Measurements from ENCODE around the gene DIPK2B. TPM values are rescaled to one million over a fixed set of nuclear protein-coding genes. Genes with fewer than 3 reads are reported as not detected.

The DIPK2B gene
- total RNA-seq, 4 donors from 2014 or later = 2.3 to 6.0 (median 3.5) TPM

DNA sequence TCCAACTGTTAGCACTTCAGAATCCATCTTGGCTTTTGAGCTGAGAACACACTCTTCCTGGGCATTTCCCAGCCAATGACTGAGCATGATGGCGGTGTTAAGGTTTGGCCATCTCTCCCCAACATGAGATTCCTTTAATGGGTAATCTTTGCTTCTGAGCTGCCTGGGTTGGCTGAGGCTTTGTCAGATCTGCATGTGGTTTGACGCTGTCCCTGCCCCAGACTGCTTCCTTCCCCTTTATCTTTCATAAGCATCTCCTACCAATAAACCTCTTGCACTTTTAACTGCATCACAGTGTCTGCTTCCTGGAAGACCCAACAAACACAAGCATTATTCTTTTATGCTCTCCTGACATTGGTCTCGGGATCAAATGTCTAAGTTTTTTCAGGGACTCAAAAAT is 31.5 kb upstream of the DIPK2B start:
- Histone ChIP-seq H3K9me3 (no peaks in the 10 kb centered on the region), H3K4me3 (no peak overlapping the region), H3K27ac (no peak overlapping the region), H3K4me1 (no peaks in the 10 kb centered on the region), H3K27me3 (no peaks in the 10 kb centered on the region), H3K36me3 (no peaks in the 10 kb centered on the region)
- TF ChIP-seq, protein P1, sequence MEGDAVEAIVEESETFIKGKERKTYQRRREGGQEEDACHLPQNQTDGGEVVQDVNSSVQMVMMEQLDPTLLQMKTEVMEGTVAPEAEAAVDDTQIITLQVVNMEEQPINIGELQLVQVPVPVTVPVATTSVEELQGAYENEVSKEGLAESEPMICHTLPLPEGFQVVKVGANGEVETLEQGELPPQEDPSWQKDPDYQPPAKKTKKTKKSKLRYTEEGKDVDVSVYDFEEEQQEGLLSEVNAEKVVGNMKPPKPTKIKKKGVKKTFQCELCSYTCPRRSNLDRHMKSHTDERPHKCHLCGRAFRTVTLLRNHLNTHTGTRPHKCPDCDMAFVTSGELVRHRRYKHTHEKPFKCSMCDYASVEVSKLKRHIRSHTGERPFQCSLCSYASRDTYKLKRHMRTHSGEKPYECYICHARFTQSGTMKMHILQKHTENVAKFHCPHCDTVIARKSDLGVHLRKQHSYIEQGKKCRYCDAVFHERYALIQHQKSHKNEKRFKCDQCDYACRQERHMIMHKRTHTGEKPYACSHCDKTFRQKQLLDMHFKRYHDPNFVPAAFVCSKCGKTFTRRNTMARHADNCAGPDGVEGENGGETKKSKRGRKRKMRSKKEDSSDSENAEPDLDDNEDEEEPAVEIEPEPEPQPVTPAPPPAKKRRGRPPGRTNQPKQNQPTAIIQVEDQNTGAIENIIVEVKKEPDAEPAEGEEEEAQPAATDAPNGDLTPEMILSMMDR (IDR thresholded peaks at IDR 0.05) = no peak
- TF ChIP-seq POLR2A (IDR thresholded peaks at IDR 0.05) (no peak), EP300 (IDR thresholded peaks at IDR 0.05; ENCODE audit: low read depth) (no peak), POLR2AphosphoS5 (IDR thresholded peaks at IDR 0.05) (no peak)
- 65 to 80% methylated on average over 1 to 3 of the region's 3 CpGs for WGBS, 2 donors (ENCODE audit: low coverage in 1 of 2)
- in situ Hi-C loops (cut with MboI; ENCODE audit: low pct_ligation_motif_present in 1 of 4, low pct_unique_long_range_greater_than_20kb in 1 of 4, low sequenced_read_pairs in 3 of 4) (no loop called here), intact Hi-C loops (cut with DNase I; ENCODE audit: low total_unique reads) (no loop called here)
- no peak for DNase-seq

DNA sequence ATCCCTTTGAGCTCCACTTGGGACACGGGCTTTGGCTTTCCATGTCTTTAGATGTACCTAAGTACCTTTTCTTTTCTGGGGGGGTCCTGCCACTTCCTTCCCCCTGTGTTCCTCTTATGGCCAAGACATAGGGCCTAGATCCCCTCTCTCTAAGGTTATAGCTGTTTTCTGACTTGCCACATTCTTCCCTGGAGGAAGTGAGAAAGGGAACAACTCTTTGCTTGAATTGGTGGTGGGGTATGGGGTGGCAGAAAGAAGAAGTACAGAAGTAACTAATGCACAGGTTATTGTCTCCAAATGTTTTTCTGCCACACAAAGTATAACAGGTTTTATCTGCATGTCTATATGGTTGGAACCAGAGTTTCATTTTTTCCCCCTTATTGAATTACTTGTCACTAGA is 29.7 kb upstream of the DIPK2B start:
- Histone ChIP-seq H3K9me3 (no peaks in the 10 kb centered on the region), H3K27me3 (no peaks in the 10 kb centered on the region), H3K27ac (no peak overlapping the region), H3K36me3 (no peaks in the 10 kb centered on the region), H3K4me1 (no peaks in the 10 kb centered on the region), H3K4me3 (no peak overlapping the region)
- DNase-seq = no peak
- 74% methylated on average over 1 of the region's 1 CpG; no CpG with 5 or more reads in 1 of the 2 donors for WGBS, 2 donors (ENCODE audit: low coverage in 1 of 2)
- TF ChIP-seq POLR2A (IDR thresholded peaks at IDR 0.05) (no peak), EP300 (IDR thresholded peaks at IDR 0.05; ENCODE audit: low read depth) (no peak), POLR2AphosphoS5 (IDR thresholded peaks at IDR 0.05) (no peak)
- TF ChIP-seq, protein P1 (IDR thresholded peaks at IDR 0.05) = no peak
- in situ Hi-C loops (cut with MboI; ENCODE audit: low pct_ligation_motif_present in 1 of 4, low pct_unique_long_range_greater_than_20kb in 1 of 4, low sequenced_read_pairs in 3 of 4) (no loop called here), intact Hi-C loops (cut with DNase I; ENCODE audit: low total_unique reads) (no loop called here)

GRCh38 chrX:45229348-45229747 is 28.7 kb upstream of the DIPK2B start:
- no peak for DNase-seq
- 64% methylated on average over 3 of the region's 6 CpGs; no CpG with 5 or more reads in 1 of the 2 donors for WGBS, 2 donors (ENCODE audit: low coverage in 1 of 2)
- in situ Hi-C loops (cut with MboI; ENCODE audit: low pct_ligation_motif_present in 1 of 4, low pct_unique_long_range_greater_than_20kb in 1 of 4, low sequenced_read_pairs in 3 of 4) = no loop called here

DNA sequence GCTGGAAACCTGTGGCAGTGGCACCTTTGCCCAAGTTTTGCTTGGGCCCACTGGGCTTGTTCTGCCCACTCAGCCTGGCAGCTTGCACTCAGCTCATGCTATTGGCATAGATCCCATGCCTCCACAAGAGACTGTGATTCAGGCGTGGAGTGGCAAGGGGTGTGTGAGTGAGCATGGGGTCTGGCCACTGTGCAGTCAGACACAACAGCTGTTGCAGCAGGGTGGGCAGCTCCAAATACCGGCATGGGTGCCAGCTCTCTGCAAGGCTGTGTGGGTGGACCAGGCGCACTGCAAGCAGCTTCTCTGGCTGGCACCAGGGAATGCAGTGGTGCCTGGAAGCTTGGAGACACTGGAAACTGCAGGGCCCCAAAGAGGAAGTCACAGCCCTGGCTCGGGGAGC is 27.4 kb upstream of the DIPK2B start:
- no peak overlapping the region for H3K4me3 ChIP-seq
- DNase-seq = no peak
- no peak for TF ChIP-seq EP300 (IDR thresholded peaks at IDR 0.05; ENCODE audit: low read depth)
- TF ChIP-seq POLR2AphosphoS5 (IDR thresholded peaks at IDR 0.05) = no peak
- TF ChIP-seq POLR2A (IDR thresholded peaks at IDR 0.05) = no peak
- TF ChIP-seq, protein P1 (IDR thresholded peaks at IDR 0.05) = no peak
- intact Hi-C loops (cut with DNase I; ENCODE audit: low total_unique reads) = no loop called here
- H3K27ac ChIP-seq = no peak overlapping the region
- no peaks in the 10 kb centered on the region for H3K36me3 ChIP-seq
- H3K4me1 ChIP-seq = no peaks in the 10 kb centered on the region
- in situ Hi-C loops (cut with MboI; ENCODE audit: low pct_ligation_motif_present in 1 of 4, low pct_unique_long_range_greater_than_20kb in 1 of 4, low sequenced_read_pairs in 3 of 4) = no loop called here
- H3K27me3 ChIP-seq = no peaks in the 10 kb centered on the region
- H3K9me3 ChIP-seq = no peaks in the 10 kb centered on the region
- 89% methylated on average over 4 of the region's 4 CpGs; no CpG with 5 or more reads in 1 of the 2 donors for WGBS, 2 donors (ENCODE audit: low coverage in 1 of 2)

More at GRCh38 chrX:45229348-45229747, 28.7 kb upstream of the DIPK2B start:
- Histone ChIP-seq H3K27me3 (no peaks in the 10 kb centered on the region), H3K4me1 (no peaks in the 10 kb centered on the region), H3K9me3 (no peaks in the 10 kb centered on the region), H3K27ac (no peak overlapping the region), H3K4me3 (no peak overlapping the region), H3K36me3 (no peaks in the 10 kb centered on the region)
- TF ChIP-seq POLR2A (IDR thresholded peaks at IDR 0.05) (no peak), EP300 (IDR thresholded peaks at IDR 0.05; ENCODE audit: low read depth) (no peak), POLR2AphosphoS5 (IDR thresholded peaks at IDR 0.05) (no peak)
- TF ChIP-seq, protein P1 (IDR thresholded peaks at IDR 0.05) = no peak
- intact Hi-C loops (cut with DNase I; ENCODE audit: low total_unique reads) = no loop called here

Data from transverse colon (tissue), 4 donors.